WI38 (cell line): ENCODE data around the gene ETV3L.

Experiments used
- H3K4me3 ChIP-seq: 2 replicates; pipeline ENCODE4 v1.5.1; 2011; ENCODE audit warnings: low read depth, mild to moderate bottlenecking, control low read depth, low read length
- TF ChIP-seq, protein P1 (sequence below): IDR thresholded peaks from 2 replicates; pipeline ENCODE4 v1.5.1; 2012; ENCODE audit warnings: low read depth, mild to moderate bottlenecking, control low read depth, low read length

Gene ETV3L

DNA sequence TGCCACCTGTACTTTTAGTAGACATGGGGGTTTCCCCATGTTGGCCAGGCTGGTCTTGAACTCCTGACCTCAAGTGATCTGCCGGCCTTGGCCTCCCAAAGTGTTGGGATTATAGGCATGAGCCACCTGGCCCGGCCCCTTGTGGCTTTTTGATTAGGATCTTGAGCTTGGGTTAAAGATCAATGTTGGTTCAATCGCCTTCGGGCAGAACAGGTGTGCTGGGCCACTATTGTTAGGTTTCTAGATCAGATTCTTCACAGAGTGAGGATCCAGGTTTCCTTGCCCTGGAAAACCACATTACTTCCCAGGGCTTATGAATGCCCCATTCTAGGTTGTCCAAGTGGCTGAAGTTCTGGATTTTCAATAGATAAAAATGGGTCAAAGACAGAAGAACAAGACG lies 32.5 kb upstream of the ETV3L start:
- TF ChIP-seq, protein P1, sequence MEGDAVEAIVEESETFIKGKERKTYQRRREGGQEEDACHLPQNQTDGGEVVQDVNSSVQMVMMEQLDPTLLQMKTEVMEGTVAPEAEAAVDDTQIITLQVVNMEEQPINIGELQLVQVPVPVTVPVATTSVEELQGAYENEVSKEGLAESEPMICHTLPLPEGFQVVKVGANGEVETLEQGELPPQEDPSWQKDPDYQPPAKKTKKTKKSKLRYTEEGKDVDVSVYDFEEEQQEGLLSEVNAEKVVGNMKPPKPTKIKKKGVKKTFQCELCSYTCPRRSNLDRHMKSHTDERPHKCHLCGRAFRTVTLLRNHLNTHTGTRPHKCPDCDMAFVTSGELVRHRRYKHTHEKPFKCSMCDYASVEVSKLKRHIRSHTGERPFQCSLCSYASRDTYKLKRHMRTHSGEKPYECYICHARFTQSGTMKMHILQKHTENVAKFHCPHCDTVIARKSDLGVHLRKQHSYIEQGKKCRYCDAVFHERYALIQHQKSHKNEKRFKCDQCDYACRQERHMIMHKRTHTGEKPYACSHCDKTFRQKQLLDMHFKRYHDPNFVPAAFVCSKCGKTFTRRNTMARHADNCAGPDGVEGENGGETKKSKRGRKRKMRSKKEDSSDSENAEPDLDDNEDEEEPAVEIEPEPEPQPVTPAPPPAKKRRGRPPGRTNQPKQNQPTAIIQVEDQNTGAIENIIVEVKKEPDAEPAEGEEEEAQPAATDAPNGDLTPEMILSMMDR: no peak
- no peak overlapping the region for H3K4me3 ChIP-seq

DNA sequence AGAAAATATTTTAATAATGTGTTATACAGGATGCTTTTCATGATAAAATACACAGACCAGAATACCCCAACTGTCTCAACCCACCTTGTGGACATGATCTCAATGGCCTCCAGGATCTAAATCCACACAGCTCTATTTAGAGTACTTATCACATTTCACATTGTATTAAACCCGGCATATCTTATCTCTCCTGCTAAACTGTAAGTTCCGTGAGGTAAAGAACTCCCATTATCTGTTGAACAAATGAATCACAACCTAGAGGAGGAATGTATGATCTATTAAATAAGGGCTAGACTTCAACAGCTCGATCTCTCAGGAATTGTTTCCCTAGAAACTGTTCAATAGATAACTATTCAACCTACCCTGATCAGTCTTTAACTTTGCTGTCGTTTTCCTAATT lies 31.7 kb upstream of the ETV3L start:
- H3K4me3 ChIP-seq: no peak overlapping the region
- TF ChIP-seq, protein P1: no peak

DNA sequence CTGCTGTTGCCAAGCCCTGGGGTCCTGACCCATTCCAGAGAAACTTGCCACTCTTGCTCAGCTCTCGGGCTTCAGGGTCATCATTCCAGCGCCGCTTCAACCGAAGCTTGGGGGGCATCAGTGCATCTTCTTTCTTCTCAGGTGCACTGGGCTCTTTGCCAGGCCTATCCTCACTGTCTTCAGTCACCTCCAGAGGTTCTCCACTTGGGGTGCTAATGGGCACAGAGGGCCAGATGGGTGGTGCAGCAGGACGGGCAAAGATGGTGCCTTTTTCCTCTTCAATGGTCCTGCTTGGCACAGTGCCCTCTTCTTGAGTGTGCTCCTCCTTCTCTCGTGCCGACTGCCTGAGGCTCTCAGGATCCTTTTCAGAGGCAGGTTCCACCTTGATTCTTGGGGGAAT lies 25.2 kb upstream of the ETV3L start:
- H3K4me3 ChIP-seq: no peak overlapping the region
- TF ChIP-seq, protein P1: no peak

DNA sequence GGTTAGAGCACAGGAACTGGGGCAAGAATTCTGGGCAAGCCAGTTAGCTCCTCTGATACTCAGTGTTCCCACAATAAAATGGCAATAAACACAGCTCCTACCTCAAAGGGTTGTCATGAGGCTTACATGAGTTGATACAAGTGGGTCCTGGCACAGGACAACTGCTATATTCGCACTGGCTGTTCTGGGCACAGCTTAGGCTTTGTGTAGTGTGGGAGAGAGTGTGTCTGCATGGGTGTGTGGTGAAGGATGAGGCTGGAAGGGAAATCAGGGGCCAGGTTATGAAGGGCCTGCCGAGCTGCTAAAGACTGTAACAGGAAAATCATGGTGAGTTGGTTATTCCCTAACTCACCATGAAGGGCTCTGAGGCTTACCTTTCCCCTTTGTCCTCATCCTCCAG lies 19.8 kb upstream of the ETV3L start:
- H3K4me3 ChIP-seq: no peak overlapping the region
- TF ChIP-seq, protein P1: no peak

DNA sequence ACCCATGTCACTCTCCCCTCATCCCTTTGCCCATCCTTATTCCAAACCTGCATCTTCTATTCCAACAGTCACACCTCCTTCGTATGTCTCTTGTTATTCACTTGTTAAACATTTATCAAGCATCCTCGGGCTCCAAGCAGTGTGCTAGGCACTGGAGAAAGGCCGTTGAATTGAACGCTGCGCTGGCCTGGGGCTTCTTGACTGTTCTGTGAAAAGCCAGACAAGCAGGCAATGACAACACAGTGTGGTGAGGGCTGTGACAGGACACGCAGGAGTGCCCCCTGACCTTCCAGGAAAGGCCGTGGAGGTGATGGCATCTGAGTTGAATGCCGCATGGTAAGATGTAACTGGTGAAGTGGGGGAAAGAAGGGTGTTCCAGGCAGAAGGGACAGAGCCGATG lies 19.4 kb upstream of the ETV3L start:
- TF ChIP-seq, protein P1: no peak
- no peak overlapping the region for H3K4me3 ChIP-seq

DNA sequence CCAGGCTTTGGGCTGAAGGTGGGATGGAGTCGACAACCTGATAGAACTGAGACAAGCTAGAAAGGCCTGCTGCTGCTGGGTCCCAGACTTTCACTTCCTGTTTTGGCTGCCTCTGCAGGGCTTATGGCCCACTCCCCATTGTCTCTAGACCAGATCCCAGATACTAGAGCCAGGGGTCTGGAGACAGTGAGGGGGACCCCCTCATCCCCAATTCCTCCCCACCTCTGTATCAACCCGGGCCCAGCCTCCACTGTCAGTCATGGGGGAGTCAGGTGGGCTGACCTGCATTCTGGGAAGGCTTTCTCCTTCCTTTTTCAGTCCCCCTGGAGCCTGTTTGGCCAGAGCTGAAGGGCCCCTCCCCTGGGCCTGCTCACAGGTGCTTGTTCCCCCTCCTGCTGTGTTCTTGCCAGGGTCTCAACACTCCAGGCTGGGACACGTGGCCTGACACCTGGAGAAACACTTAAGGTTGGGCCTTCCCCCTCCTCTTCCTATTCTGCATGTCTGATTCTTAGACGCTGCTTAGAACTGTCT lies 18.0 kb upstream of the ETV3L start:
- TF ChIP-seq, protein P1: no peak
- no peak overlapping the region for H3K4me3 ChIP-seq

DNA sequence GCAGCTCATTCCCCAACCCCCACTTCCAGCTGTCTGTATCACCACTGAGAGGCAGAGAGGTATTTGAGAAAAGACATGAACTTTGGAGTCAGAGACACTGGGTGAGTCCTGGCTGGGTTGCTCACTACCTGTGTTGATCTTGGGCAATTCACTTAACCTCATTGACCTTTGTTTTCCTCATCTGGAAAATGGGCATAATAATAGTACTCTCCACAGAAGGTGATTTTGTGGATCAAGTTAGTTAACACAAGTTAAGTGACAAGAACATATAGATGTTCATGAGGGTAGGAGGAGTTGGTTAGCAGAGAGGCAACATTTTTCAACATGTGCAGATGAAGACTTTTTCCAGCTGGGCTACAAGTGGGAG lies 17.1 kb upstream of the ETV3L start:
- H3K4me3 ChIP-seq: no peak overlapping the region
- TF ChIP-seq, protein P1: no peak
